T-cell (primary cell): ENCODE measurements around the gene SIK2. TPM values are rescaled to one million over a fixed set of nuclear protein-coding genes. Genes with fewer than 3 reads are reported as not detected.

Source experiments
- ATAC-seq, 4 experiments: fragments of 200-7000 bp in 3 of 4; fragments of 150-1000 bp in 1 of 4; cut with Tn5 transposase; replicated peaks in 1 of 4; 1 replicate in 3 of 4; 2 replicates in 1 of 4; pipeline ENCODE4 v1.10.0; 2021; ENCODE audit warnings: moderate library complexity in 3 of 4, mild to moderate bottlenecking in 2 of 4, moderate number of reproducible peaks in 1 of 4
- CTCF ChIA-PET, 2 donors: fragments of 300-600 bp; sonication (Branson Sonifier 250); formaldehyde crosslinking; loops; one replicate each; lab custom pipeline; 2022; ENCODE audit warnings: antibody characterized with exemption in 2 of 2; lab: Charles Lee
- POLR2A ChIA-PET, 2 donors: fragments of 300-600 bp; sonication (Branson Sonifier 250); formaldehyde crosslinking; loops; one replicate each; lab custom pipeline; 2022; ENCODE audit warnings: antibody characterized with exemption in 2 of 2; lab: Charles Lee
- DNase-seq, 35 experiments: peaks; one replicate each; pipeline versions ENCODE4 v3.0.0 to v3.0.0-alpha.2; 2013 to 2023
- H3K27ac ChIP-seq: one replicate; pipeline ENCODE4 v1.5.1; 2013; ENCODE audit warnings: low read length
- H3K27me3 ChIP-seq, 2 experiments: replicated peaks in 1 of 2; 1 replicate in 1 of 2; 2 replicates in 1 of 2; pipeline versions ENCODE4 v1.6.1 to v1.7.0; 2013; ENCODE audit warnings: low read length in 1 of 2, mixed read lengths in 1 of 2; ENCODE audit not compliant: control insufficient read depth in 2 of 2, insufficient read depth in 2 of 2; ENCODE audit errors: extremely low read depth in 1 of 2
- H3K36me3 ChIP-seq, 2 donors: 1 replicate in 1 of 2; 2 replicates in 1 of 2; pipeline versions ENCODE4 v1.6.1 to v1.7.0; 2013; ENCODE audit warnings: low read length in 1 of 2; ENCODE audit not compliant: control insufficient read depth in 2 of 2, insufficient read depth in 1 of 2; ENCODE audit errors: extremely low read depth in 1 of 2
- H3K4me1 ChIP-seq, 2 experiments: 1 replicate in 1 of 2; 2 replicates in 1 of 2; pipeline versions ENCODE4 v1.6.1 to v1.7.0; 2013; ENCODE audit warnings: low read length in 2 of 2, mixed read lengths in 1 of 2; ENCODE audit not compliant: insufficient read depth in 2 of 2, control insufficient read depth in 1 of 2; ENCODE audit errors: extremely low read depth in 1 of 2
- H3K4me3 ChIP-seq, 2 donors: 1 replicate in 1 of 2; 2 replicates in 1 of 2; pipeline versions ENCODE4 v1.5.1 to v1.7.0; 2013; ENCODE audit warnings: mild to moderate bottlenecking in 2 of 2, low read length in 1 of 2, moderate library complexity in 1 of 2; ENCODE audit not compliant: control insufficient read depth in 1 of 2; ENCODE audit errors: extremely low read depth in 1 of 2
- H3K9me3 ChIP-seq: 2 replicates; pipeline ENCODE4 v1.7.0; 2013
- H3K27ac Mint-ChIP-seq, 2 donors: one replicate each; pipeline ENCODE4 v1.8.0; 2020 to 2021; ENCODE audit warnings: mild to moderate bottlenecking in 2 of 2, mixed read lengths in 2 of 2
- H3K27me3 Mint-ChIP-seq, 2 donors: one replicate each; pipeline ENCODE4 v1.8.0; 2021 to 2022; ENCODE audit warnings: mixed read lengths in 2 of 2
- H3K36me3 Mint-ChIP-seq: one replicate; pipeline ENCODE4 v1.8.0; 2021; ENCODE audit warnings: mixed read lengths
- H3K4me1 Mint-ChIP-seq, 3 donors: one replicate each; pipeline ENCODE4 v1.8.0; 2020 to 2022; ENCODE audit warnings: mixed read lengths in 3 of 3, mild to moderate bottlenecking in 1 of 3
- H3K4me3 Mint-ChIP-seq, 3 donors: one replicate each; pipeline ENCODE4 v1.8.0; 2020 to 2022; ENCODE audit warnings: mild to moderate bottlenecking in 3 of 3, mixed read lengths in 3 of 3, moderate library complexity in 3 of 3
- H3K9me3 Mint-ChIP-seq, 3 donors: one replicate each; pipeline ENCODE4 v1.8.0; 2020 to 2022; ENCODE audit warnings: mixed read lengths in 3 of 3
- WGBS: methylation state at CpG from one replicate; pipeline ENCODE4 v1.1.5; 2013; ENCODE audit warnings: missing lambda C conversion rate; ENCODE audit not compliant: insufficient coverage; 5-methylcytosine and 5-hydroxymethylcytosine counted together
- total RNA-seq, 35 experiments: library from RNA in 6 of 35; stranded (reverse) in 6 of 35; fragments of 120-200 nt in 1 of 35; gene quantifications; one replicate each; pipeline versions ENCODE4 v1.2.1 to v1.2.4 and lab custom pipeline; 2013 to 2026

The SIK2 gene
- total RNA-seq, 5 donors from 2014 or later (not counting 1 experiment from before 2014, with no cell fraction given), result 6.0 to 11.4 (median 9.1) TPM

DNA sequence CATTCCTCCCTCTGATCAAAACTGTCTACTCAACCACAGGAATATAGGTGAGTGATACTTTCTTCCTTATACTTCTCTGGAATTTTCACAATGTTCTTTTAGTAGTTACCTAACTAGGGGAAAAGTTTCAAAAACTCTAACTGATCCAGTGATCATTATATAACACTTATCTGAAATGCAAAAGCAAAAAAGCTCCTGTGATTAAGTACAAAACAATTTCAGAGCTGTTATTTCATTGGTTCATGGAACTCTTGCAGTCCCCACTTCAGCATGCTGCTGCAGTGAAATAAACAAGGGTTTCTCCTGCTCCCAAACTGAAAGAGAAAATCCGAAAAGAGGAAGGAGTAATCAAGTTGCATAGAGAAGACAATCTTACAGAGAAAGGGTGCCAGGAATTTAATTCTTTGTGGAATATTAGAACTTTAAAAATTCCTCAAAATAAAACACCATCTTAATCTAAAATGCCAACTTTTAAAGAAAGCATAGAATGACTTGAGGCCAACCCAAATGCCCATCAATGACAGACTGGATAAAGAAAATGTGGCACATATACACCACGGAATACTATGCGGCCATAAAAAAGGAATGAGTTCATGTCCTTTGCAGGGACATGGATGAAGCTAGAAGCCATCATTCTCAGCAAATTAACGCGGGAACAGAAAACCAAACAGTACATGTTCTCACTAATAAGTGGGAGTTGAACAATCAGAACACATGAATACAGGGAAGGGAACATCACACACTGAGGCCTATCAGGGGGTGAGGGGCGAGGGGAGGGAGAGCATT, 143.7 kb downstream of the SIK2 start:
- Histone ChIP-seq H3K4me3 (no peak overlapping the region), H3K4me1 (no peaks in the 10 kb centered on the region), H3K36me3 (peaks cover 14 to 80% of the 10 kb centered on the region in 2 donors), H3K9me3 (no peaks in the 10 kb centered on the region), H3K27ac (no peak overlapping the region), H3K27me3 (no peaks in the 10 kb centered on the region)
- Mint-ChIP-seq H3K4me1 (no peaks in the 10 kb centered on the region), H3K27ac (no peak overlapping the region), H3K36me3 (peaks cover 75% of the 10 kb centered on the region), H3K9me3 (no peaks in the 10 kb centered on the region), H3K4me3 (no peak overlapping the region), H3K27me3 (no peaks in the 10 kb centered on the region)
- ATAC-seq (no peak), DNase-seq (no peak)
- no CpG with 5 or more reads among the region's 6 CpGs for WGBS
- POLR2A ChIA-PET, result no interaction called here
- CTCF ChIA-PET, result no interaction called here

DNA sequence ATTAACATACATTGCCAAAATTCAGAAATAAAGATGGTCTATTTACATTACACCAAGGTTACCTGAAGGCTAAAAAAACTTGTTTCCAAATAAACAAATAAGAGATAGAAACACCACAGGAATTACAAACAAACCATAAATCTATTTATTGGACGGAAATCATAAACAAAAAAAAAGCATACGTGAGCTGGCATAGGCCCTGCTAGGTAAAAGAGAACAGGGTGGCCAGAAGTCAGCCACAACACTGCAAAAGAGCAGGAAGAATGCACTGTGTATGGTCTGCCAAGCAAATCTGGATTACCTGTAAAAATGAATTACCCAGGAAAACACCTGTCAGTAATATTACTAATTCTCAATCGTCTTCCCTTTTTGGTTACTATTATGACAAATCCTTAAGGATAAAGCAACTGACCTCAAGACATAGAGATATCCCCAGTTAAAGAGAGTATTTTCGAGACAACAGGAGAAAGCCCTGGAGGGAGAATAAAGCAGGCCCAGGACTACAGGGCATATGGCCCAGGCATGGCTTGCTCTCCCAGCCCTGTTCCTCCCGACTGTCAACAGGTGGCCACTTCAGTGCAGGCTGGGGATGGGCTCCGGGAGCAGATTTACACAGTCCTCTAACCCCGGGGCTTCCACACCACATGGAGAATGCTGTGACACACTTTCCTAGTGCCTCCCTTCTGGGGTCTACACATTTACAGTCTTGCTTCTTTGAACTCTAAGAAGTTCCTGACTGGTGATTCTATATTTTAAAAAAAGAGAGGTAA, 146.0 kb downstream of the SIK2 start:
- DNase-seq, result no peak
- CTCF ChIA-PET, result no interaction called here
- no peak overlapping the region for H3K4me3 ChIP-seq
- Mint-ChIP-seq H3K9me3 (no peaks in the 10 kb centered on the region), H3K27me3 (no peaks in the 10 kb centered on the region), H3K36me3 (peaks cover 67% of the 10 kb centered on the region), H3K4me1 (no peaks in the 10 kb centered on the region), H3K27ac (no peak overlapping the region), H3K4me3 (no peak overlapping the region)
- ATAC-seq, result no peak
- H3K9me3 ChIP-seq, result no peaks in the 10 kb centered on the region
- no peaks in the 10 kb centered on the region for H3K4me1 ChIP-seq
- peaks cover 17 to 83% of the 10 kb centered on the region in 2 donors for H3K36me3 ChIP-seq
- H3K27ac ChIP-seq, result no peak overlapping the region
- 88% methylated on average over 5 of the region's 7 CpGs for whole genome bisulfite sequencing
- POLR2A ChIA-PET, result no interaction called here
- H3K27me3 ChIP-seq, result no peaks in the 10 kb centered on the region

DNA sequence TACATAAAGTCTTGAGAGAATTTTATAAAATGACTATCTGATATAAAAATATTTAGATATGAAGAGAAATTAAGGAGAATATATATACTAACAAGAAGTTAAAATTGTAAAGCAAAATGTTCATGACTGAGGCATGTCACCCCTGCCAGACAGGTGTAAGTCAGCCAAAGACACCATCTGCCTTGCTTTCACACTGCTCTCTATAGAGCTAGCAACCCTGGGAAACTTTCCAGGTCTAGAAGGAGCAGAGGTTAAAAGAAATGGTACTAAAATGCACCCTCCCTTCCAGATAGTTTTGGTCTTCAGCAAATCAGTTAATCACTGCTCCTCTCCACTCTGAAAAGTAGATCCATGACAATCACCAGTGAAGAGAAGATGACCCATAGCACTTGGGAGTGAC, 147.4 kb downstream of the SIK2 start:
- Histone ChIP-seq H3K4me1 (no peaks in the 10 kb centered on the region), H3K4me3 (no peak overlapping the region), H3K27ac (no peak overlapping the region), H3K36me3 (peaks cover 10 to 82% of the 10 kb centered on the region in 2 donors), H3K9me3 (no peaks in the 10 kb centered on the region), H3K27me3 (no peaks in the 10 kb centered on the region)
- POLR2A ChIA-PET, result interaction anchor here in 1 of 2 donors (0.7 kb wide), 1 partner anchor 38 kb away, joined by 3 read pairs; no protein-coding TSS in a partner anchor
- Mint-ChIP-seq H3K9me3 (no peaks in the 10 kb centered on the region), H3K4me1 (no peaks in the 10 kb centered on the region), H3K4me3 (no peak overlapping the region), H3K27me3 (no peaks in the 10 kb centered on the region), H3K27ac (no peak overlapping the region), H3K36me3 (peaks cover 64% of the 10 kb centered on the region)
- ATAC-seq (no peak), DNase-seq (no peak)
- CTCF ChIA-PET, result interaction anchor here in 1 of 2 donors (0.6 kb wide), 1 partner anchor 19 kb away, joined by 3 read pairs; no protein-coding TSS in a partner anchor

DNA sequence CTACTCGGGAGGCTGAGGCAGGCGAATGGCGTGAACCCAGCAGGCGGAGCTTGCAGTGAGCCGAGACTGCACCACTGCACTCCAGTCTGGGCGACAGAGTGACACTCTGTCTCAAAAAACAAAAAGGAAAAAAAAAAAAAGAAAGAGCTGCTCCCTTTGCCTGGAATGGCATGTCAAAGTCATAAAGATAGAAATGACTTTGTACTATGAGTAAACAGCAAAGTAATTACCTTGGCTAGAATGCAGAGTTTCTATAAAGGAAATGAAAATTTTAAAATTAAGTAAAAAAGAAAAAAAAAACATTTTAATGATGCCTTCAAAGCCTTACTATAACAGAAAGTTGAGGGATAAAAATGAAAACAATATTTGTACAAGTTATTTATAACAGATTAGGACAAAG, 153.8 kb downstream of the SIK2 start:
- Mint-ChIP-seq H3K27ac (no peak overlapping the region), H3K36me3 (peaks cover 48% of the 10 kb centered on the region), H3K4me3 (no peak overlapping the region), H3K4me1 (peaks cover 0 to 5% (median 1%) of the 10 kb centered on the region in 3 donors), H3K27me3 (no peaks in the 10 kb centered on the region), H3K9me3 (no peaks in the 10 kb centered on the region)
- Histone ChIP-seq H3K27ac (no peak overlapping the region), H3K36me3 (peaks cover 12 to 79% of the 10 kb centered on the region in 2 donors), H3K4me3 (no peak overlapping the region), H3K27me3 (no peaks in the 10 kb centered on the region), H3K4me1 (no peaks in the 10 kb centered on the region), H3K9me3 (no peaks in the 10 kb centered on the region)
- CTCF ChIA-PET, result interaction anchor here (0.6 to 0.8 kb wide), 3 partner anchors 23 to 151 kb away, joined by 3 to 5 read pairs (median 3); no protein-coding TSS in a partner anchor
- DNase-seq, result no peak
- no peak for ATAC-seq
- WGBS, result 91% methylated on average over 5 of the region's 6 CpGs
- POLR2A ChIA-PET, result interaction anchor here (0.6 to 0.9 kb wide), 2 partner anchors 9 to 1647 kb away, joined by 3 to 4 read pairs; no protein-coding TSS in a partner anchor

DNA sequence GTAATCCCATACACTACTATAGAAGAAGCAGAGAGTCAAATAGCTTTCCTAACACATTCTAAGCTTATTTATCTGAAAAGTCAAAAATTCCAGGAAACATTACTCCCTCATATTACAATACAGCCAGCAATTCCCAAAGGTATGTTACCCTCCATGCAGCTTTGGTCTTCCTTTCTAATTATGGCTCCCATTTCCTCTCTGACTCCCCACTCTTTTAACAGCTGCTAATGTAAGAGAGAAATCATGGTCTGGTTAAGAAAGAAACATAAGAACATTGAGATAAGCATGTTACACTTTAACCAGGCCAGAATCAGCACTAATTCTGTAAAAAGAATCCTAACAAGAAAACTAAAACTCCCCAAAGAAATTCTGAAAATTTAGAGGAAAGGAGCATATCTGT, 157.1 kb downstream of the SIK2 start:
- Histone ChIP-seq H3K4me1 (peaks cover 0 to 3% of the 10 kb centered on the region in 2 experiments), H3K27me3 (no peaks in the 10 kb centered on the region), H3K27ac (no peak overlapping the region), H3K9me3 (no peaks in the 10 kb centered on the region), H3K36me3 (peaks cover 13 to 75% of the 10 kb centered on the region in 2 donors), H3K4me3 (no peak overlapping the region)
- POLR2A ChIA-PET, result no interaction called here
- CTCF ChIA-PET, result interaction anchor here (1.0 to 1.1 kb wide), 2 partner anchors 11 to 155 kb away, joined by 3 to 4 read pairs; no protein-coding TSS in a partner anchor
- no peaks in the 10 kb centered on the region for H3K27me3 Mint-ChIP-seq
- H3K9me3 Mint-ChIP-seq, result no peaks in the 10 kb centered on the region
- no peak overlapping the region for H3K27ac Mint-ChIP-seq
- peaks cover 52% of the 10 kb centered on the region for H3K36me3 Mint-ChIP-seq
- DNase-seq (no peak), ATAC-seq (no peak)
- H3K4me1 Mint-ChIP-seq, result peaks cover 20 to 24% (median 23%) of the 10 kb centered on the region in 3 donors
- H3K4me3 Mint-ChIP-seq, result no peak overlapping the region

DNA sequence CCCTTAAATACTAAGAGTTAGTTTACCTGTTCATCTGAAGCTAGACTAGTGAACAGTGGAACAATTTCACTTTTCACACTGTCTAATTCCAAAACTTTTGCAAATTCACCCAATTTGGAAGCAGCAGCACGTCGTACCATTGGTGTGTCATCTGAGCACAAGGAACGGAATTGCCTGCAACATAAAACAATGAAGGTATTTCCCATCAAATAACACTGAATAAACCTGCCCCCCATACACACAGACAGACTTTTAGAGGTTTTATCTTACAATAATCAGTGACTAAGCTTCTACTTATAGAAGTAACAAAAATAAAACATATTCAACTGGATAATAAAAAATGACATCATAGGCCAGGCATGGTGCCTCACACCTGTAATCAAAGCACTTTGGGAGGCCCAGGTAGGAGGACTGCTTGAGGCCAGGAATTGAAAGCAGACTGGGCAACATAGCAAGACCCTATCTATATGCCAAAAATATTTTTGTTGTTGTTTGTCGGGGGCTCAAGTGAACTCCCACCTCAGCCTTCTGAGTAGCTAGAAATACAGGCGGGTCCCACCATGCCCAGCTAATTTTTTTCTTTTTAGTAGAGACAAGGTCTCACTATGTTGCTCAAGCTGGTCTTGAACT, 157.6 kb downstream of the SIK2 start:
- H3K9me3 Mint-ChIP-seq, result no peaks in the 10 kb centered on the region

More for the DNA sequence above, 157.6 kb downstream of the SIK2 start:
- Mint-ChIP-seq H3K4me1 (peaks cover 26 to 30% (median 28%) of the 10 kb centered on the region in 3 donors), H3K36me3 (peaks cover 52% of the 10 kb centered on the region), H3K27me3 (no peaks in the 10 kb centered on the region), H3K27ac (no peak overlapping the region), H3K4me3 (no peak overlapping the region)
- Histone ChIP-seq H3K4me1 (peaks cover 4 to 6% of the 10 kb centered on the region in 2 experiments), H3K36me3 (peaks cover 13 to 71% of the 10 kb centered on the region in 2 donors), H3K27ac (no peak overlapping the region), H3K9me3 (no peaks in the 10 kb centered on the region), H3K4me3 (no peak overlapping the region), H3K27me3 (no peaks in the 10 kb centered on the region)
- DNase-seq (no peak), ATAC-seq (no peak)
- CTCF ChIA-PET, result interaction anchor here (1.0 to 1.1 kb wide), 2 partner anchors 11 to 155 kb away, joined by 3 to 4 read pairs; no protein-coding TSS in a partner anchor
- POLR2A ChIA-PET, result interaction anchor here (0.5 to 0.6 kb wide), 2 partner anchors 142 to 1750 kb away, joined by 3 read pairs; no protein-coding TSS in a partner anchor
- 91% methylated on average over 3 of the region's 5 CpGs for WGBS
